Trophoblast cell (in vitro differentiated cells and primary cell): Measurements from ENCODE around the gene PRSS36.

ENCODE experiments used
- DNase-seq, 2 donors: peaks; one replicate each; pipeline ENCODE4 v3.0.0-alpha.2; 2016
- H2AFZ ChIP-seq: 2 replicates; pipeline ENCODE4 v1.6.1; 2013; ENCODE audit warnings: low read length, moderate library complexity, mild to moderate bottlenecking; ENCODE audit not compliant: insufficient read depth, poor library complexity
- H2AK5ac ChIP-seq: 2 replicates; pipeline ENCODE4 v1.6.1; 2013; ENCODE audit warnings: mild to moderate bottlenecking, low read length
- H2BK120ac ChIP-seq: 2 replicates; pipeline ENCODE4 v1.6.1; 2013; ENCODE audit warnings: low read length, mild to moderate bottlenecking, moderate library complexity; ENCODE audit not compliant: insufficient read depth, poor library complexity
- H2BK12ac ChIP-seq: 2 replicates; pipeline ENCODE4 v1.6.1; 2013; ENCODE audit warnings: mild to moderate bottlenecking, low read length, moderate library complexity
- H2BK5ac ChIP-seq: 2 replicates; pipeline ENCODE4 v1.6.1; 2013; ENCODE audit warnings: low read length, low read depth, moderate library complexity, mild to moderate bottlenecking; ENCODE audit not compliant: poor library complexity
- H3K14ac ChIP-seq: 2 replicates; pipeline ENCODE4 v1.6.1; 2013; ENCODE audit warnings: mild to moderate bottlenecking, low read length
- H3K18ac ChIP-seq: 2 replicates; pipeline ENCODE4 v1.6.1; 2013; ENCODE audit warnings: mild to moderate bottlenecking, low read length
- H3K23ac ChIP-seq: 2 replicates; pipeline ENCODE4 v1.6.1; 2013; ENCODE audit warnings: low read length
- H3K27ac ChIP-seq: 2 replicates; pipeline ENCODE4 v1.5.1; 2013; ENCODE audit warnings: low read depth, mild to moderate bottlenecking, inconsistent platforms, low read length, moderate library complexity
- H3K27me3 ChIP-seq: 2 replicates; pipeline ENCODE4 v1.6.1; 2013; ENCODE audit warnings: inconsistent platforms, mild to moderate bottlenecking, low read length, moderate library complexity; ENCODE audit not compliant: insufficient read depth
- H3K36me3 ChIP-seq, 2 experiments: 1 replicate in 1 of 2; 2 replicates in 1 of 2; pipeline ENCODE4 v1.6.1; 2013; ENCODE audit warnings: low read length in 2 of 2, mild to moderate bottlenecking in 2 of 2, moderate library complexity in 1 of 2; ENCODE audit not compliant: insufficient read depth in 2 of 2, control insufficient read depth in 1 of 2
- H3K4ac ChIP-seq: 2 replicates; pipeline ENCODE4 v1.6.1; 2013; ENCODE audit warnings: low read depth, mild to moderate bottlenecking, low read length, moderate library complexity
- H3K4me1 ChIP-seq, 2 experiments: 1 replicate in 1 of 2; 2 replicates in 1 of 2; pipeline ENCODE4 v1.6.1; 2013; ENCODE audit warnings: low read length in 2 of 2, mild to moderate bottlenecking in 2 of 2, moderate library complexity in 1 of 2; ENCODE audit not compliant: insufficient read depth in 2 of 2, control insufficient read depth in 1 of 2
- H3K4me2 ChIP-seq: 2 replicates; pipeline ENCODE4 v1.6.1; 2013; ENCODE audit warnings: inconsistent platforms, mild to moderate bottlenecking, low read length, moderate library complexity
- H3K4me3 ChIP-seq: 2 replicates; pipeline ENCODE4 v1.5.1; 2013; ENCODE audit warnings: mild to moderate bottlenecking, low read depth, low read length, inconsistent platforms
- H3K79me1 ChIP-seq: one replicate; pipeline ENCODE4 v1.6.1; 2013; ENCODE audit warnings: low read length
- H3K79me2 ChIP-seq: 2 replicates; pipeline ENCODE4 v1.6.1; 2013; ENCODE audit warnings: low read length, mild to moderate bottlenecking; ENCODE audit not compliant: control insufficient read depth, insufficient read depth, poor library complexity
- H3K9ac ChIP-seq: 2 replicates; pipeline ENCODE4 v1.6.1; 2013; ENCODE audit warnings: mild to moderate bottlenecking, low read length
- H3K9me3 ChIP-seq: 2 replicates; pipeline ENCODE4 v1.6.1; 2013; ENCODE audit warnings: low read depth, mild to moderate bottlenecking, control low read depth, inconsistent platforms, low read length; ENCODE audit not compliant: insufficient read depth
- H4K12ac ChIP-seq: 2 replicates; pipeline ENCODE4 v1.6.1; 2013; ENCODE audit warnings: low read depth, mild to moderate bottlenecking, low read length, moderate library complexity
- H4K8ac ChIP-seq: 2 replicates; pipeline ENCODE4 v1.6.1; 2013; ENCODE audit warnings: low read depth, mild to moderate bottlenecking, low read length, moderate library complexity
- H4K91ac ChIP-seq: one replicate; pipeline ENCODE4 v1.6.1; 2013; ENCODE audit warnings: low read depth, mild to moderate bottlenecking, low read length, moderate library complexity
- WGBS: extraction: QIAGEN DNeasy Blood & Tissue Kit; methylation state at CpG from one replicate; pipeline ENCODE4 v1.1.7; 2013; ENCODE audit warnings: missing lambda C conversion rate; ENCODE audit not compliant: insufficient read length, insufficient coverage; ENCODE audit errors: extremely low coverage; 5-methylcytosine and 5-hydroxymethylcytosine counted together

Gene PRSS36

DNA sequence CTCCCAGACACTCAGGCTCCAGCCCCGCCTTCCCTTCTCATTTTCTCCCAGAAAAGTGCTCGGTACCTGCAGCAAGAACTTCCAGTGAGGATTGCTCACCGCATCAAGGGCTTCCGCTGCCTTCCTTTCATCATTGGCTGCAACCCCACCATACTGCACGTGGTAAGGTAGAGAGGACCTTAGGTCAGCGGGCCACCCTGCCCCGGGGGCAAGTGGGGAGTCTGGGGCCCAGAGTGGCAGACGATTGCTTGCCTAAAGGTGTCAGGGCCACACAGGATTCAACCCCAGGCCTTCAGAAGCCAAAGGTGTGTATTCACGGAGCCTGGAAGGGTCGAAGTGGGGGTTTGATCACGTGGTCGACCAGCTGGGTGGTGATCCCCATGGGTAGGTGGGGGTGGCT is 40.2 kb downstream of the PRSS36 start:
- Histone ChIP-seq H3K23ac (no peak overlapping the region), H3K4me2 (no peak overlapping the region), H3K27me3 (no peaks in the 10 kb centered on the region), H2AFZ (no peak overlapping the region), H3K9me3 (peaks cover 1% of the 10 kb centered on the region), H4K8ac (no peak overlapping the region), H3K14ac (no peak overlapping the region), H2BK12ac (no peak overlapping the region), H2BK5ac (no peak overlapping the region), H3K27ac (no peak overlapping the region), H3K79me1 (peaks cover 6% of the 10 kb centered on the region), H3K79me2 (peaks cover 6% of the 10 kb centered on the region), H3K4me1 (peaks cover 0 to 14% of the 10 kb centered on the region in 2 experiments), H3K36me3 (peaks cover 36 to 40% of the 10 kb centered on the region in 2 experiments), H3K9ac (no peak overlapping the region), H3K4ac (peak overlapping the region; percentile 12), H3K18ac (no peak overlapping the region), H2AK5ac (no peak overlapping the region), H4K91ac (no peak overlapping the region), H4K12ac (no peak overlapping the region), H2BK120ac (no peak overlapping the region), H3K4me3 (no peak overlapping the region)
- WGBS = no CpG with 5 or more reads among the region's 12 CpGs
- DNase-seq = no peak

- H3K79me1 ChIP-seq = peaks cover 6% of the 10 kb centered on the region
- H3K23ac ChIP-seq = no peak overlapping the region
- DNase-seq = no peak
- peak overlapping the region; percentile 97 for H3K4me3 ChIP-seq
- no peaks in the 10 kb centered on the region for H3K27me3 ChIP-seq
- H4K91ac ChIP-seq = peak overlapping the region; percentile 97
- H3K36me3 ChIP-seq = peaks cover 36 to 40% of the 10 kb centered on the region in 2 experiments
- peak overlapping the region; percentile 96 for H3K4ac ChIP-seq
- H3K14ac ChIP-seq = peak overlapping the region; percentile 99
- H3K9ac ChIP-seq = peak overlapping the region; percentile 93
- peak overlapping the region; percentile 94 for H2BK120ac ChIP-seq
- peak overlapping the region; percentile 83 for H2AK5ac ChIP-seq
- no CpG with 5 or more reads among the region's 57 CpGs for WGBS
- H2BK12ac ChIP-seq = no peak overlapping the region
- H3K4me2 ChIP-seq = peak overlapping the region; percentile 92
- peak overlapping the region; percentile 100 for H2AFZ ChIP-seq
- no peak overlapping the region for H3K27ac ChIP-seq
- peak overlapping the region; percentile 96 for H4K12ac ChIP-seq
- H3K79me2 ChIP-seq = peaks cover 6% of the 10 kb centered on the region
- peak overlapping the region; percentile 95 for H3K18ac ChIP-seq
- H4K8ac ChIP-seq = peak overlapping the region; percentile 98
- H3K9me3 ChIP-seq = peaks cover 1% of the 10 kb centered on the region
- no peak overlapping the region for H2BK5ac ChIP-seq
- peaks cover 0 to 14% of the 10 kb centered on the region in 2 experiments for H3K4me1 ChIP-seq
Measured at GRCh38 chr16:31108794-31109558, 40.9 kb downstream of the PRSS36 start.

DNA sequence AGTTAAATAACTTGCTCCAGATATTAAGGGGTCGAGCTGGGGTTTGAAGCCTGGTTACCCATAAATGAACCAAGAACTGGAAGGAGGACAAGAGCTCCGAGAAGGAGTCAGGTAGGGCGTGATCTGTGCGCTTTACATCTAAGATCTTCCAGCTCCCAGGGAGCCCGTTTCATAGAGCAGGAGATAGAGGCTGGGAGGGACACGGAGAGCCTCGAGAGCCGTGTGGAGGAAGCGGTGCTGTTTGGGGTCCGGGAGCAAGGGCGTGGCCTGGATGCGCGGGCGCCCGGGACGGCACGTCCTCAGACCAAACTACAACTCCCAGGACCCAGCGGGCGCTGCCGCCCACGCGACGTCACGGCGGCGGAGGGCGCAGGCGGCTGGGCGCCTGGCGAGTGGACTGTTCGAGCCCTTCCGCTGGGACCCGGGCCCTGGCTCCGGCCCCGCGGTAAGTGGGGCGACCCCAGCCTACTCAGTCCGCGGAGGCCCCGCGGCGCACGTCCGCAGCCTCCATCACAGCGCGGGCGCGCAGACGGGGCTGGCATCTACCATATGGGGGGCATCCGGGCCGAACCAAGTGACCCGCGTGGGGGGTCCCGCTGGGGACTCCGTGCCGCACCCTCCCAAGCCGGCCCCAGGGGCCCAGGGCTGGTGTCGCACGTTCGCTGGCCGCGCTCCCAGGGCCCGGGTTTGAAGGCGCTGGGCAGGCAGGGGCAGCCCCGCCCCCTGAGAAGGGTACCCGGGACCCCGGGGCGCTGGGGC is 41.7 kb downstream of the PRSS36 start, which contains the start of gene BCKDK:
TSS of gene BCKDK (plus strand) at position 352 of the 759 bp plus-strand sequence. CDS start 838 bp downstream, outside the sequence.
- H2BK12ac ChIP-seq = no peak within 1 kb of the TSS
- peaks cover 2% of the 10 kb centered on the region for H3K9me3 ChIP-seq
- peaks cover 6% of the 10 kb centered on the region for H3K79me1 ChIP-seq
- H3K23ac ChIP-seq = no peak within 1 kb of the TSS
- no CpG with 5 or more reads among the region's 68 CpGs for WGBS
- H2BK120ac ChIP-seq = peak within 1 kb of the TSS; percentile 94
- peak within 1 kb of the TSS; percentile 100 for H2AFZ ChIP-seq
- peak within 1 kb of the TSS; percentile 97 for H4K91ac ChIP-seq
- peak within 1 kb of the TSS; percentile 97 for H3K4me3 ChIP-seq
- peak within 1 kb of the TSS; percentile 92 for H3K4me2 ChIP-seq
- peak within 1 kb of the TSS; percentile 98 for H4K8ac ChIP-seq
- peak within 1 kb of the TSS; percentile 93 for H3K9ac ChIP-seq
- H3K14ac ChIP-seq = peak within 1 kb of the TSS; percentile 99
- no peak within 1 kb of the TSS for H3K27ac ChIP-seq
- no peaks in the 10 kb centered on the region for H3K27me3 ChIP-seq
- peak within 1 kb of the TSS; percentile 78 for H2BK5ac ChIP-seq
- peak within 1 kb of the TSS; percentile 96 for H4K12ac ChIP-seq
- H3K79me2 ChIP-seq = peaks cover 6% of the 10 kb centered on the region
- DNase-seq = peak in 1 of 2 donors; percentile 56
- peak within 1 kb of the TSS; percentile 95 for H3K18ac ChIP-seq
- peaks cover 36 to 40% of the 10 kb centered on the region in 2 experiments for H3K36me3 ChIP-seq
- H3K4me1 ChIP-seq = peaks cover 0 to 14% of the 10 kb centered on the region in 2 experiments
- H2AK5ac ChIP-seq = peak within 1 kb of the TSS; percentile 83
- peak within 1 kb of the TSS; percentile 96 for H3K4ac ChIP-seq

- no peak overlapping the region for H3K4me2 ChIP-seq
- peaks cover 3% of the 10 kb centered on the region for H3K9me3 ChIP-seq
- WGBS = no CpG with 5 or more reads among the region's 6 CpGs
- no peak overlapping the region for H2AK5ac ChIP-seq
- no peak for DNase-seq
- H3K36me3 ChIP-seq = peaks cover 33 to 34% of the 10 kb centered on the region in 2 experiments
- peaks cover 0 to 14% of the 10 kb centered on the region in 2 experiments for H3K4me1 ChIP-seq
- no peak overlapping the region for H2BK120ac ChIP-seq
- no peak overlapping the region for H2BK5ac ChIP-seq
- no peak overlapping the region for H4K12ac ChIP-seq
- H3K79me1 ChIP-seq = peaks cover 6% of the 10 kb centered on the region
- H3K27ac ChIP-seq = no peak overlapping the region
- no peak overlapping the region for H2AFZ ChIP-seq
- no peak overlapping the region for H3K18ac ChIP-seq
- H3K4ac ChIP-seq = no peak overlapping the region
- no peak overlapping the region for H3K23ac ChIP-seq
- no peak overlapping the region for H2BK12ac ChIP-seq
- no peaks in the 10 kb centered on the region for H3K27me3 ChIP-seq
- H3K9ac ChIP-seq = no peak overlapping the region
- H3K4me3 ChIP-seq = no peak overlapping the region
- H4K91ac ChIP-seq = no peak overlapping the region
- no peak overlapping the region for H4K8ac ChIP-seq
- no peak overlapping the region for H3K14ac ChIP-seq
- peaks cover 6% of the 10 kb centered on the region for H3K79me2 ChIP-seq
Measured at GRCh38 chr16:31107465-31107867, 42.4 kb downstream of the PRSS36 start.
